K562 (cell line): ENCODE results near the gene OR2S2. TPM values are rescaled to one million over a fixed set of nuclear protein-coding genes. Genes with fewer than 3 reads are reported as not detected.

Experiments used
- ARID1B ChIP-seq: fragments of 450-650 bp; IDR thresholded peaks from 2 replicates; pipeline ENCODE4 v1.6.1; 2016; ENCODE audit warnings: antibody characterized with exemption, mild to moderate bottlenecking, inconsistent platforms
- ATF1 ChIP-seq, 2 experiments: fragments of 450-650 bp in 1 of 2; IDR thresholded peaks; 2 replicates each; pipeline ENCODE4 v1.6.1; 2016; ENCODE audit warnings: missing compliant biosample characterization in 1 of 2, missing genetic modification characterization in 1 of 2
- CREB3 ChIP-seq: fragments of 450-650 bp; conservative IDR thresholded peaks from 2 replicates; pipeline ENCODE4 v1.6.1; 2016; ENCODE audit warnings: missing genetic modification characterization, low read depth, mild to moderate bottlenecking, missing compliant biosample characterization, moderate library complexity
- GTF2F1 ChIP-seq: IDR thresholded peaks from 2 replicates; pipeline ENCODE4 v1.6.1; 2011; ENCODE audit warnings: low read depth, low read length, improper control_type of control experiment
- KLF1 ChIP-seq: fragments of 450-650 bp; IDR thresholded peaks from 2 replicates; pipeline ENCODE4 v1.6.1; 2016; ENCODE audit warnings: missing genetic modification characterization, missing compliant biosample characterization
- PKNOX1 ChIP-seq: fragments of 450-650 bp; IDR thresholded peaks from 2 replicates; pipeline ENCODE4 v1.6.1; 2016
- POLR3A ChIP-seq: IDR thresholded peaks from 2 replicates; pipeline ENCODE4 v1.6.1; 2011; ENCODE audit warnings: borderline replicate concordance, mild to moderate bottlenecking, moderate library complexity; ENCODE audit not compliant: insufficient read length, insufficient read depth; ENCODE audit errors: extremely low read depth
- POLR3G ChIP-seq: IDR thresholded peaks from 2 replicates; pipeline ENCODE4 v1.6.1; 2011; ENCODE audit not compliant: insufficient read length, insufficient replicate concordance; ENCODE audit errors: extremely low read depth
- RAD21 ChIP-seq, 2 experiments: fragments of 250-450 bp in 1 of 2; fragments of 450-650 bp in 1 of 2; sonication (Bioruptor Pico) in 1 of 2; formaldehyde crosslinking in 1 of 2; IDR thresholded peaks in 1 of 2; conservative IDR thresholded peaks in 1 of 2; 2 replicates each; pipeline versions ENCODE4 v1.4.0 to v1.8.0; 2020 to 2022; ENCODE audit warnings: mild to moderate bottlenecking in 2 of 2, moderate library complexity in 1 of 2
- RB1 ChIP-seq: fragments of 450-650 bp; IDR thresholded peaks from 2 replicates; pipeline ENCODE4 v1.6.1; 2017; ENCODE audit warnings: low read depth, mild to moderate bottlenecking
- RERE ChIP-seq: sonication (generic); formaldehyde crosslinking; IDR thresholded peaks from 2 replicates; pipeline ENCODE4 v1.8.0; 2023; ENCODE audit warnings: missing genetic modification reagents, mild to moderate bottlenecking, borderline replicate concordance
- SP1 ChIP-seq: sonication (generic); formaldehyde crosslinking; IDR thresholded peaks from 2 replicates; pipeline ENCODE4 v1.8.1; 2022; ENCODE audit warnings: mild to moderate bottlenecking, missing genetic modification reagents
- SPI1 ChIP-seq: IDR thresholded peaks from 2 replicates; pipeline ENCODE4 v1.6.1; 2011; ENCODE audit warnings: low read depth, low read length, control low read depth, borderline replicate concordance
- TBL1XR1 ChIP-seq, 2 experiments: IDR thresholded peaks; 2 replicates each; pipeline ENCODE4 v1.6.1; 2012; ENCODE audit warnings: improper control_type of control experiment in 2 of 2, low read length in 2 of 2, mild to moderate bottlenecking in 1 of 2
- TCF7 ChIP-seq: sonication (generic); IDR thresholded peaks from 2 replicates; pipeline ENCODE4 v1.6.1; 2016; ENCODE audit warnings: antibody characterized with exemption, borderline replicate concordance
- ZKSCAN8 ChIP-seq: fragments of 200-800 bp; sonication (Bioruptor generic); IDR thresholded peaks from 2 replicates; pipeline ENCODE4 v1.6.1; 2016; ENCODE audit warnings: missing genetic modification characterization, missing compliant biosample characterization
- ZNF143 ChIP-seq: sonication (generic); formaldehyde crosslinking; IDR thresholded peaks from 2 replicates; pipeline ENCODE4 v1.9.0; 2022; ENCODE audit warnings: mild to moderate bottlenecking, missing genetic modification reagents
- ZNF184 ChIP-seq: sonication (generic); formaldehyde crosslinking; IDR thresholded peaks from 2 replicates; pipeline ENCODE4 v1.5.0; 2020; ENCODE audit warnings: missing genetic modification reagents
- ZNF224 ChIP-seq: sonication (generic); formaldehyde crosslinking; IDR thresholded peaks from 2 replicates; pipeline ENCODE4 v1.8.0; 2022; ENCODE audit warnings: mild to moderate bottlenecking, missing genetic modification reagents
- ZNF699 ChIP-seq: fragments of 250-450 bp; sonication (Bioruptor Pico); IDR thresholded peaks from 2 replicates; pipeline ENCODE4 v1.8.0; 2021; ENCODE audit warnings: mild to moderate bottlenecking, moderate library complexity; ENCODE audit not compliant: insufficient replicate concordance
- ZNF766 ChIP-seq: fragments of 200-800 bp; sonication (Bioruptor generic); conservative IDR thresholded peaks from 2 replicates; pipeline ENCODE4 v1.6.1; 2016; ENCODE audit warnings: missing genetic modification characterization, missing compliant biosample characterization
- ZSCAN29 ChIP-seq: fragments of 450-650 bp; IDR thresholded peaks from 2 replicates; pipeline ENCODE4 v1.6.1; 2017
- polyA plus RNA-seq, 8 experiments: library from polyadenylated mRNA; depleted of rRNA in 4 of 8; stranded (reverse) in 5 of 8; unstranded in 3 of 8; fragments of >200 nt; fragmentation: Nextera tagmentation in 2 of 8; fragmentation: Illumina TruSeq in 1 of 8; extraction: Ambion mirVana in 2 of 8; extraction: Trizol in 1 of 8; gene quantifications; 2 replicates each; pipeline versions ENCODE4 v1.2.1 to v1.2.3, GENCODE V29; 2011 to 2014; ENCODE audit warnings: inconsistent platforms in 1 of 8, missing spikeins in 1 of 8
- total RNA-seq, 7 experiments: library from RNA; depleted of rRNA in 6 of 7; stranded (reverse); fragments of >200 nt in 6 of 7; fragmentation: Illumina TruSeq in 2 of 7; extraction: Trizol in 2 of 7; gene quantifications; 2 replicates each; pipeline versions ENCODE4 v1.2.1 to v1.2.3, GENCODE V29; 2011 to 2021; ENCODE audit warnings: low replicate concordance in 1 of 7

The OR2S2 gene
- total and polyA plus RNA-seq, 9 of the 15 experiments (the other 6 are each of a cell fraction or from before 2014, with no cell fraction given) = not detected

GRCh38 chr9:35937227-35937626 lies 20.7 kb downstream of the OR2S2 start (continued):
- no peak for TF ChIP-seq ZNF184 (CRISPR knock-in tag)
- no peak for TF ChIP-seq POLR3G
- no peak for TF ChIP-seq TBL1XR1 (IDR thresholded peaks at IDR 0.05; ENCODE audit: low read length in 2 of 2)
- TF ChIP-seq GTF2F1 = no peak
- TF ChIP-seq TCF7 = no peak
- peak; percentile 78; the same call in 1 of the 2 replicates for TF ChIP-seq SPI1
- TF ChIP-seq ARID1B = peak; percentile 49
- no peak for TF ChIP-seq POLR3A
- TF ChIP-seq PKNOX1 = 0 out of 2 replicates have a peak, but pooled peaks have one; percentile 8
- no peak for TF ChIP-seq KLF1 (tag)
- no peak for TF ChIP-seq RB1
- TF ChIP-seq ZNF699 (CRISPR knock-in tag) = no peak
- no peak for TF ChIP-seq ZKSCAN8 (CRISPR knock-in tag)
- TF ChIP-seq ZNF143 (CRISPR knock-in tag) = no peak
- TF ChIP-seq ZSCAN29 = no peak
- TF ChIP-seq RERE (CRISPR knock-in tag) = no peak
- no peak for TF ChIP-seq RAD21 (CRISPR knock-in tag; conservative IDR thresholded peaks at IDR 0.05 in 1 of 2, IDR thresholded peaks at IDR 0.05 in 1 of 2)
- no peak for TF ChIP-seq ATF1 (CRISPR knock-in tag; IDR thresholded peaks at IDR 0.05)
- TF ChIP-seq ATF1 (tag; IDR thresholded peaks at IDR 0.05) = no peak
- TF ChIP-seq ZNF224 (CRISPR knock-in tag) = no peak
- TF ChIP-seq ZNF766 (CRISPR knock-in tag) = 0 out of 2 replicates have a peak, but pooled peaks have one; percentile 29
- no peak for TF ChIP-seq SP1
- no peak for TF ChIP-seq CREB3 (tag)
